Upper lobe of left lung (tissue), 4 donors: ENCODE measurements around the gene MYO7A.

Experiments
- CTCF ChIP-seq, 6 experiments: fragments of 450-650 bp in 4 of 6; fragments of 200-600 bp in 2 of 6; sonication (generic) in 2 of 6; IDR thresholded peaks; one replicate each; pipeline ENCODE4 v1.5.1; 2016 to 2019; ENCODE audit warnings: antibody characterized with exemption in 6 of 6
- POLR2A ChIP-seq, 4 donors: fragments of 450-650 bp; IDR thresholded peaks; one replicate each; pipeline ENCODE4 v1.5.1; 2016 to 2017; ENCODE audit warnings: antibody characterized with exemption in 4 of 4, mild to moderate bottlenecking in 2 of 4

GRCh38 chr11:77230878-77231605 is 103.0 kb downstream of the MYO7A start:
- no peak for TF ChIP-seq CTCF (IDR thresholded peaks at IDR 0.05)
- TF ChIP-seq POLR2A (IDR thresholded peaks at IDR 0.05), result no peak
